Transverse colon (tissue), 3 donors: ENCODE data around the gene ELP5.
"Not testable (repeated sequence)": the region's sequence is repeated elsewhere in the genome, so short reads cannot be mapped to it uniquely, and the experiment has no call there.

Source experiments
- CTCF ChIP-seq, 5 experiments: fragments of 200-600 bp in 3 of 5; fragments of 450-650 bp in 2 of 5; sonication (generic) in 3 of 5; IDR thresholded peaks; 1 replicate in 2 of 5; 2 replicates in 3 of 5; pipeline ENCODE4 v1.5.1; 2016 to 2017; ENCODE audit warnings: antibody characterized with exemption in 5 of 5, inconsistent platforms in 3 of 5, mild to moderate bottlenecking in 2 of 5, moderate library complexity in 1 of 5
- EP300 ChIP-seq: sonication (generic); formaldehyde crosslinking; IDR thresholded peaks from one replicate; pipeline ENCODE4 v1.6.1; 2017; ENCODE audit warnings: antibody characterized with exemption, low read depth
- POLR2A ChIP-seq: fragments of 450-650 bp; IDR thresholded peaks from one replicate; pipeline ENCODE4 v1.6.1; 2016; ENCODE audit warnings: antibody characterized with exemption, mild to moderate bottlenecking, moderate library complexity

- not testable (repeated sequence) for TF ChIP-seq CTCF (IDR thresholded peaks at IDR 0.05); POLR2A; EP300
These were observed 8.2 kb upstream of the ELP5 start for GRCh38 chr17:7243838-7244237.
